Stimulated activated CD8-positive, alpha-beta memory T cell treated with anti-CD3 and anti-CD28 coated beads, Interleukin-7, amount 100 ng/mL, for 4 hours (primary cell): ENCODE results near the gene TGM5.
"Not testable (repeated sequence)": the region's sequence is repeated elsewhere in the genome, so short reads cannot be mapped to it uniquely, and the experiment has no call there.

Experiments used
- DNase-seq, 2 donors: peaks; one replicate each; pipeline ENCODE4 v3.0.0-alpha.2; 2020; ENCODE audit warnings: low read depth in 2 of 2

TGM5 gene, protein sequence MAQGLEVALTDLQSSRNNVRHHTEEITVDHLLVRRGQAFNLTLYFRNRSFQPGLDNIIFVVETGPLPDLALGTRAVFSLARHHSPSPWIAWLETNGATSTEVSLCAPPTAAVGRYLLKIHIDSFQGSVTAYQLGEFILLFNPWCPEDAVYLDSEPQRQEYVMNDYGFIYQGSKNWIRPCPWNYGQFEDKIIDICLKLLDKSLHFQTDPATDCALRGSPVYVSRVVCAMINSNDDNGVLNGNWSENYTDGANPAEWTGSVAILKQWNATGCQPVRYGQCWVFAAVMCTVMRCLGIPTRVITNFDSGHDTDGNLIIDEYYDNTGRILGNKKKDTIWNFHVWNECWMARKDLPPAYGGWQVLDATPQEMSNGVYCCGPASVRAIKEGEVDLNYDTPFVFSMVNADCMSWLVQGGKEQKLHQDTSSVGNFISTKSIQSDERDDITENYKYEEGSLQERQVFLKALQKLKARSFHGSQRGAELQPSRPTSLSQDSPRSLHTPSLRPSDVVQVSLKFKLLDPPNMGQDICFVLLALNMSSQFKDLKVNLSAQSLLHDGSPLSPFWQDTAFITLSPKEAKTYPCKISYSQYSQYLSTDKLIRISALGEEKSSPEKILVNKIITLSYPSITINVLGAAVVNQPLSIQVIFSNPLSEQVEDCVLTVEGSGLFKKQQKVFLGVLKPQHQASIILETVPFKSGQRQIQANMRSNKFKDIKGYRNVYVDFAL

DNA sequence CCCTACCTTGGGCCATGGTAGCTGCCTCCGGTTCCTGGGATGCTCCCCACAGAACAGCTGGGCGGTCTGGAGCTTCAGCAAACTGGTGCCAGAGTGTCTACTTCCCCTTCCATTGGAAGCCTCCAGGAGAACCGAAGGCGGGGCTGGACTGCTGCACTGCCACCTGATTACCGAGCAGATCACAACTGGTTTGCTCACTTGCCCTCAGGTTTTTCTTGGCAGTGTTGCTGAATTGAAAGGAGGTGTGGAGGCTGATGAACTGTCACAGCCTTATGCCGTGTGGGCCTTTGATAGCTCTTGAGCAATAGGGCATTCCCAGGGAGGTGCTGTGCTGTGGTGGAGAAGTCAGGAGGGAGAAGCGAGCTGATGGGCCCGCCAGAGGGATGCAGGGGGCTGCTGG, at the start of gene TGM5:
TSS of gene TGM5 (minus strand) at position 95 of the 400 bp plus-strand sequence. CDS start at position 16, 79 bp downstream.
- no peak for DNase-seq

DNA sequence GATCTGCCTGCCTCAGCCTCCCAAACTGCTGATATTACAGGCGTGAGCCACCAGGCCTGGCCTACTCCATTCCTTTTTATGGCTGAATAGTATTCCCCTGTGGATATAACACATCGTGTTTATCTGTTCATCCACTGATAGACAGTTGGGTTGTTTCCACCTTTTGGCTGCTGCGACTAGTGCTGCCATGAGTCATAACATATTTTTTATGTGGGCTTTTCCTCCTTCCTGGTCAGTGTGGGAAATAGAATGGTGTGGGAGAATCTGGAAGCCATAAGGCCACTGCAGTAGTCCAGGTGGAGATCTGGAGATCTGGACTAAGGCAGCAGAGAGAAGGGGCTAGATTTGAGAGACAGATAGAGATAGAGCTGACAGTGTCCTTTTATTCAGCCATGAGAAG, 47.4 kb upstream of the TGM5 start:
- no peak for DNase-seq

DNA sequence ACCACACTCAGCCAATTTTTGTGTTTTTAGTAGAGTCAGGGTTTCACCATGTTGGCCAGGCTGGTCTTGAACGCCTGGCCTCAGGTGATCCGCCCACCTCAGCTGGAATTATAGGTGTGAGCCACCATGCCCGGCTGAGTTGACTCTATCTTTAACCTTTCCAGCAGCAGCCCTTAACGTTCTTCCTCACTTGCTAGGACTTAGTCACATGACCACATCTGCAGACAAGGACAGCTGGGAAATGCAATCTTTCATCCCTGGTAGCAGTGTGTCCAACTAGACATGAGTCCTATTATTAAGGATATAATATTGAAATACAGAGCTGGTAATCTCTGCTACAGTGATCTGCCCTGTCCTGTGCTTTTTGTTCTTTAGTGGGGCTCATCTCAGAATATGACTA, 45.6 kb upstream of the TGM5 start:
- no peak for DNase-seq

DNA sequence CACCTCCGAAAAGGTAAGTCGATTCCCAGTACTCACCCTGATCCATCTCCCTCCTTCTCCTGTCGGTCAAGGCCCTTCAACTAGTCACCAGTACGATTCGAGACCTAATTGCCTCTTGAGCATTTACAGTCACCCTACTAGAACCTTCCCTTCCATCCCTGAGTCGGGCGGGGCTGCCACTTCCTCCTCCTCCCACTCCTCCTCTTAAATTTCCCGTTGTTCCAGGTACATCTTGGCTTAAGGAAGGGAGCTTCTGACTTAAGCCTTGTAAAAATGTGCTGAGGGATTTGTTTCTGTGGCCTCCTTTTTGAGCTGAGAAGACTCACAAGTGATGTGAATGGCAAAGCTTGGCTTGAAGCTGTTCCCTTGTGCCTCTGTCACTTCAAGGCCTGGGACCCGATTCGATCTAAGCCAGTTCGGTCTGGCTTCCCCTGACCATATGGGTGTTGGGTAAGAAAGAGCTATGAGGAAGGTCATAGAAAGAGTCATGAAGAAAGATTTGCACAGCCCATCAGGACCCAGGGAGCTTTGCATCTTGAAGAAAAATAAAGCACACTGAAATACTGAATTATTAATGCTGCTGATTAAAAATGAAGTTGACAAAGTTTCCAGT, 35.6 kb upstream of the TGM5 start, which contains the start of gene TGM7:
TSS of gene TGM7 (minus strand) at position 51 of the 613 bp plus-strand sequence.
- DNase-seq = no peak

DNA sequence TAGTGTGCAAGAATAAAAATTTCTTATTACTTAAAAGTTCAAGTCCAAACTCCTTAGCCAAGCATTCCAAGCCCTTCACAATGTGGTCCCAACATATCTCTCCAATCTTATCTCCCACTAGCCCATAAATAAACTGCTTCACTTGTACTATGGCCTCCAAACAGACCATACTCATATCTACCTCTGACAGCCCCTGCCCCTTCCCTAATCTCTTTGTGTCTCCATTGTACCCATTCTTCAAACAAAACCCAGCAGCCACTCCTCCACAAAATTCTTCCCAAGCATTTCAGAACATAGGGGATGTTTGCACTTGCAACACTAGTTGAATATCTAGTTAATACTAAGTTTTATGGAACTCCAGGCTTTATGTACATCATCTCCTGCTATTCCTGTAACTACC, 33.2 kb upstream of the TGM5 start:
- no peak for DNase-seq

DNA sequence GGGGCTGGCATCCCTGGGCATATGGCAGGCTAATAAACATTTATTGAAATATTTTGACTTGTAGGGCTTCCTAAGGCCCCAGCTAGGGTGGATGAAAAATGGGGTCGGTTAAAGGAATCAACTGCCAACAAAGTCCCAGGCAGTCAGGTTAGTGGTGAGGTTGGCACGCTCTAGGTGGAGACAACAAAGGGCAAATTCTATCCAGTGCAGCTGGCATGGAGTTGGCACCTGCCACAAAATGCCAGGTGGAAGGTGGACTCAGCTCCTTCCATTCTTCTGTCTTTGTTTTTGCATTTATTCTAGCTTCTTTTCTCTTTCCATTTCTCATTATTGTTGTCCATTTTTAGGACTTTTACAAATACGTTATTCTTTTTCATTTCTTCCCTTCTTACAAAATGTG, 32.7 kb upstream of the TGM5 start:
- DNase-seq = no peak

DNA sequence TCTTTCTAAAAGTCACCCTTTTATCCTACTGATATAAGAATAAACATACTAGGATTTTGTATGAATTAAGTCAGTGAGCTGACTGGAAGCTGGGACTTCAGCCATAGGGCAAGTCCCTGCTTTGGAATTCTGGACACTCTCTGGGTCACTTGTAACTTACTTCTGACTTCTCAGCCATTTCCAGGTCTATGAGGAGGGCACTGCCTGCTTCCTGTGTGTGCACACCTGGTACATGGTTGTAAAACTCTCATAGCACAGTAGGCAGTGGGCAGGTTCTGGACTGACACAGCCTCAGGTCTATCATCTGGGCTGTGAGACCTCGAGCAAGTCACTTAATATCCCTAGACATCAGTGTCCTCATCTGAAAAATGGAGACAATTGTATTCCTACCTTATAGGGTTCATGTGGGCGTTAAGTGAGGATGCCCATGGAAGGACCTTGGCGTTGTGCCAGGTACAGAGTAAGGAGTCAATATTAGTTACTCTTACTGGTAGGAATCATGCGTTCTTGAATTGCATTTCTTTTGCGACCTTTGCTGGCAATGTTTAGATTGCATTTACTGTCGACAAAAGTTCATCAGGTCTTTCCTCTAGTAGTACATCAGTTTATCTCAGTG, 27.5 kb upstream of the TGM5 start:
- no peak for DNase-seq

DNA sequence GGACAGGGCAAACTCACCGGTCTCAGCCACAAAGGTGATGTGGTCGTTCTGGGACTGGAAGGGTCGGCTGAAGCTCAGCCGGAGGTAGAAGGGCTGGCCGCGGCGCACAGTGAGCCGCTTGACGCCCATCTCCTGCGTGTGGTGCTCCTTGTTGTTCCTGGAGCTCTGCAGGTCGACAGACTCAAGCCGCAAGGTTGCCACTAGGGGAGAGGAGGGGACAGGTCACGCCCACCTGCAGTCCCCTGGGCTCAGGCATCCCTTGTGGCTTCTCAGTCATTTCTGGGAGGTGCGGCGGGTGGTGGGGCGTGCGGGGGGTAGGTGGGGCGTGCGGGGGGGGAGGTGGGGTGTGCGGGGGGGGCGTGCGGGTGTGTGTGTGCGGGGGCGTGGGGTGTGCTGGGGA, 26.7 kb upstream of the TGM5 start:
- no peak for DNase-seq

DNA sequence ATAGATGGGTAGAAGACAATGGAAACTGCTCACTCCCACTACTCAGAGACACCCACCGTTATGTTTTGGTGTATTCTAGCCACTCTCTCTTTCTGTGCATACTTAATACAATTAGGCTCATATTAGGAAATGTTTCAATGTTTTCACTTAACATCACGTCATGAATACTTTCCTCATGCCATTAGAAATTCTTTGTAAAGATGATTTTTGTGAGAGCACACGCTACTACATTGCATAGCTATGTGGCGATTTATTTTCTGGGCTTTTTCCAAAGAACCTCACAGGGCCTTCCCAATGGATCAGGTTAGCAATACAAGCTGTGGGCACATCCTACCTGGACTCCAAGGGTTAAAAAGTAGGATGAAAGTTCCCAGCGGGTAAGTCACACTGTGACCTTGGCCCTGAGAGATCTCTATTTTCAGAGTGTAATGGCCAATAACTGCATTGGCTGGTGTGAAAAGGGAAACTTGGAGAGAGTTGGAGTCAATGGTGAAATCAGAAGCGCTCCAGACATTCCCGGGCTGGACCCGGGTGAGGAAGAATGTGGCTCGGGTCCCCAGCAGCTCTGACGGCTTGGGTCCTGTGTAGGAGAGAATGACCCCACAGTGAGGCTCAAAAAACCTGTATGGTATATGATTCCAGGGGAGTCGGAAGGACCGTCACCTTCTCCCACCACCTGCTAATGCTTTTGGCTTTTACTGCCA, 25.8 kb upstream of the TGM5 start:
- DNase-seq = no peak

DNA sequence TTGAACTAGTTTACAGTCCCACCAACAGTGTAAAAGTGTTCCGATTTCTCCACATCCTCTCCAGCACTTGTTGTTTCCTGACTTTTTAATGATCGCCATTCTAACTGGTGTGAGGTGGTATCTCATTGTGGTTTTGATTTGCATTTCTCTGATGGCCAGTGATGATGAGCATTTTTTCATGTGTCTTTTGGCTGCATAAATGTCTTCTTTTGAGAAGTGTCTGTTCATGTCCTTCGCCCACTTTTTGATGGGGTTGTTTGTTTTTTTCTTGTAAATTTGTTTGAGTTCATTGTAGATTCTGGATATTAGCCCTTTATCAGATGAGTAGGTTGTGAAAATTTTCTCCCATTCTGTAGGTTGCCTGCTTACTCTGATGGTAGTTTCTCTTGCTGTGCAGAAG, 22.9 kb upstream of the TGM5 start:
- DNase-seq = not testable (repeated sequence)

DNA sequence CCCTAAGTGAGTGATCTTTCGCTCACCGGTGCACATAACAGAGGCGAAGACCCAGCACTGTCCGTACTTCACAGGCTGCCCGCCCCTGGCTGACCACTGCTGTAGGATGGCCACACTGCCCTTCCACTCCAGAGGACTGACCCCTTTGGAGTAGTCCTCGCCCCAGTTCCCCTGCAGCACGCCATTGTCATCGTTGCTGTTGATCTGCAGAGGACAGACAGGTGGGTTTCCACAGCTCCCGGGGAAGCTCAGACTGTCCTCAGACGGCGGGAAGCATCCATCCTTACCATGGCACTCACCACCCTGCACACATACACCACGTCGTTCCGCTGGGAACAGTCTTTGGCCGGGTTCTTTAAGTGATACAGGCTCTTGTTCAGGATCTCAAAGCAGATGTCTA, 20.5 kb upstream of the TGM5 start:
- no peak for DNase-seq

DNA sequence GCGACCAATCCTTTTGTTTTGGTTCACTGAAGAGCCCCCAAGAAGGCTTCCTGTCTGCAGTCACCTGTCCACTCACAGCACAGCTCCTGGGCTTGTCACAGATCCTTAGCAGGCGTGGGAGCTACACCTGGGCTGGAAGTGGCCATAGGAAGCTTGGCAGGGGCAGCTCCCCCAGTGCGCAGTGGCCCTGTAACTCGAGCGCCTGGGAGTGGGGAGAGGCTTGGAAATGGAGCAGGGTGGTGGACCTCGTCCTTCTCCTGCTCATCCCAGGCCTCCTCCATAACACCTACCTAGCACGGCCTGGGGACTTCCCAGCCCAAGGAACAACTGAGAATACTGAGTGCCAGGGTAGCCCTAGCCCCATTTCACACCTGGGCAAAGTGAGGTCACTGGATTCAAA, 19.3 kb upstream of the TGM5 start:
- DNase-seq = no peak

DNA sequence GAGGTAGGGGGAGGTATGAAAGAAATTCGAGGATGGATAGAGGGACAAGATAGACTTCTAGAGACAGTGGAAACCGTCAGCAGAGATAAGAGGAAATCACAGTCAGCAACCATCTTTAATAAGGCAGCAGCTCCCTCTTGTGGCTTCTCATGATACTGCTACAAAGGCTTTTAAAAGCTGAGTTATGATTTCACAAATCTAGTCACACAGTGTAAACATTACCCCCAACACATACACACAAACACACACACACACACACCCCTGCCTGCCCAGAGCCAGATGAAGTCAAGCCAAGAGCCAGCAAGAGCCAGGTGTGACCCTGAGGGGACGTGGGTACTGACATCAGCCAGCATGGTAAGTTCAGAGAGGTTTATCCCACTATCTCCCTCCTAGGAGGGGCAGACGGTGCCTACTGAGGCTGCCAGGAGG, 18.9 kb upstream of the TGM5 start:
- DNase-seq = peak in 1 of 2 donors; percentile 27

DNA sequence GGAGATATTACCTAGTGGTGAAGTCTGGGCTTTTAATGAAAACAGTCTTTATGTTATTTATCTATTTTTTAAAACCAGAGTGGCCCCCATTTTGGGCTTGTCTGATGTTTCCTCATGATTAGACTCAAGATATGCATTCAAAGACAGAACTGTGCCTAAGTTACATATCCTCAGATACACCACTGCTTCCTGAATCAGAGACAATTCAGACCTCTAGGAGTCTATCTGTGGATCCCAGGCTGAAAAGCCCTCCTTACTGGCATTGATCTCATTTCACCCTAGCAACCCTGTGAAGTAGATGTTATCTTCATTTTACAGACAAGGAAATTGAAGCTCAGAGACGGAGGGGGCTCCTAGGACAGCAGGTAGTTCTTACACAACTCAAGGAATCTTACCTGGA, 16.8 kb upstream of the TGM5 start:
- DNase-seq = no peak

DNA sequence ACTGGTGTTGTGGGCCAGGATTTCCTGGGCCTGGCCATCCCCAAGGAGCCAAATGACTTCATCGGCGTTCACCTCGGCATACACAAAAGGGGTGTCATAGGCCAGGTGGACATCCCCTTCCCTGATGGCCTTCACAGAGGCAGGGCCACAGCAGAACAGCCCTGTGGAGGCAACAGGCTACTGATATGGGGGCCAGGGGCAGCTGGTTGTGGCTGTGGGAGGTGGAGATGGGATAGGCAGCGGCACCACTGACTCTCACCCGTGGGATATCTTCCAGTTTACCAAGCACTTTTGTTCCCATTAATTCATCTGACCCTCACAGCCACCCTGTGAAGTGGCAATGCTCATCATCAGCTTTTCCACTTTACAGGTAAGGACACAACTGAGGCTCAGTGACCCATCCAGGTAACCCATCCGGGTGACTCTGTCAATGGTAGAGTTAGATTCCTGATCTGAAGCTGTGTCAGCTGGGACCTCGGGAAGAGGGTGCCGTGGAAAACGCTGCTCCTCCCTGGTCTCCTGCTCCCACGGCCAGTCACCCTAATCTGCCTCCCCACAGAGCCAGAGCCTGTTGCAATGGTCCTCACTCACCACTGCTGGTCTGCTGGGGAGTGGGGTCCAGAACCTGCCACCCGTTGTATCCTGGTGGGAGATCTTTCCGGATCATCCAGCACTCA, 15.3 kb upstream of the TGM5 start:
- no peak for DNase-seq

DNA sequence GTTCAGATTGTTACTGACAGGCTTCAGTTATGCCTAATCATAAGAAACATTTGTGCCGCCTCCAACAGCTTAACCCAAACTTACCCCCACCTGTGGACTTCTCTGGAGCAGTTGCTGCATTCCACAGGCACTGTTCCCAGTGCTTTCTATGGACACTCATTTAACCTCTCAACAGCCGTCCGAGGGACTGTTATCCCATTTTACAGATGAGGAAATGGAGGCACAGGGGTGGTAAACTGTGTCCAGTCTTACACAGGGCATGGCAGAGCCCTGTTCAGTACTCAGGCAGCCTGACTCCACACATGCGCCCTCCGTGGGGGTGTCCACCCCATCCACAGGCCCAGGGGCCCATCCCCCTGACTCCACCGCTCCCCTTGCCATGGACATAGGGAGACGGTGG, 14.3 kb upstream of the TGM5 start:
- DNase-seq = no peak

DNA sequence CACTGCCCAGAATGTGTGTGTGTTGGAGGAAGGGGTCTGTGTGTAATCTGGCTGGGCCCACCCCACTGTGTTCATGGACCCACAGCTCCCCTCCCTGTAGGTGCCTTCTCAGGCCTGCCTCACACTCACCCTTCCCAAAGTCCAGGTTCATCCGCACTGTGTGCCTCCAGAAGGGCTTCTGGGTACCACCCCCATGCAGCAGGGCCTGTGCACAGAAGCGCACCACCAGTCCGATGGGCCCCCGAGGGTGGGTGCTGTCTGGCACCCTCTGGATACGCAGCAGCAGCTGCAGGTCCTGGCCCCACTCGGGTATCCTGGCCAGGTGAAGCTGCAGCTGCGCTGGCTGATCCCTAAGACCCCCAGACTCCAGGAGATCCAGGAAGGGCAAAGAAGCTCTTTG, 12.8 kb upstream of the TGM5 start:
- no peak for DNase-seq

DNA sequence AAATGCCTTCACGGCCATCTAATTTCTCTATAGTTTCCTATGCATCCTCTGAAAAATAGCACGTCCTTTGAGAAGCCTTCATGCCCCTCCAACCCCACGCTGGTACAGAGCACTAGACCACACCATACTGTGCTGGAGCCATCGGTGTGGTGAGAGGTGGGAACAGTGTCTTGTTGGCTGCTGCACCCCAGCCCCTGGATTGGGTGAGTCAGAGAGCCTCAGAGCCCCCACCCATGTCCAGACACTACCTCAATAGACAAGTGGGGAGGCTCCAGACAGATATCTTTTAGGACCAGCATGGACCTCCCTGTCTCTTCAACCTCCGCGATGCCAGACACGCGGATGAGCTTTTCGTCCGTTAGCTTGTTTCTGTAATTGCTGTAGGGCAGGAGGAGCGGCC, 12.1 kb upstream of the TGM5 start:
- DNase-seq = no peak

DNA sequence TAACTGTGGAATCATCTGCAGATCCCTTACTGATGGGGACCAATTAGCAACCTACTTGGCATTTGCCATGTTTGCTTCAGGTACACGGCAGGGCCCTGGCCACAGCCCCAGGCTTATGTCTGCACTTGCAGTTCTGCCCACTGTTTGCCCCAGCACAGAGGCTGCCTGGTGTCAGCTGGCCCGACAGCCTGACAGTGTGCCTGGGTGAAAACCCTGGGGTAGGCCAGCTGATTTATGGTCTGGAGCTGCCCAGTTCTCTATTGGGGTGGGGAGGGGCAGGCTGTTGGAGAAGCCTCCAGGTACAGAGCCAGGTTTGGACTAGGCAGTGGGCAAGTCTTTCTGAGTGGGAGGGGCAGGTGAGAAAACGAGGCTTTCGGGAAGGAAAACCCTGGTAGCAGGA, 11.2 kb upstream of the TGM5 start:
- DNase-seq = no peak

DNA sequence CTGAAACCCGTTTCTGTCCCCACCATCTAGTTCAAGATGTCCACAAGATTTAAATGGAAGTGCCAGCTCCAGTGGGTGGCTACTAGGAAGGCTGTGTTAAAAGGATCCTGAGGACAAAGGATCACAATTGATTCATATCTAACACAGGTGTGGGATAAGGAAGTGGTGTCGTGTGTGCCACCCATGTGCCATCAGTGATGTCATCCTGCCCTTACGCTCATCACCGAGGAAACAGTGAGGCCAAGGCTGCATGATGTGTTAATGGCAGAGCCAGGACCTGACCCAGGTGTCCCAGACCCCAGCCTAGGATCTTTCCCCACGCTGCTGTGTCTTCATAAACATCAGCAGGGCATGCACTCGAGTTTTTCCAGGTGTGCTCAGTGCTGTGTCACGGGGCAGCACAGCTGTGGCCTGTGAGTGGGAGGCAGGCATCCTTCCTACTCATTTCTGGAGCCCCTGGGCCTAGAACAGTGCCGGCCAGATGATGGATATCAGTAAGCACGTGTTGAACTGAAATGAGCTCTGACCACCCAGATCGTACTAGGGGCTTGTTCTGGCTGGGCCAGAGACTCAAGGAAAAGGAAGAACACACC, 10.6 kb upstream of the TGM5 start:
- no peak for DNase-seq
